GM21619 (cell line): ENCODE measurements around the gene HSPA1L.

ENCODE experiments used
- ATAC-seq: cut with Tn5 transposase; IDR thresholded peaks from one replicate; pipeline ENCODE4 v1.9.1; 2021; ENCODE audit not compliant: unreplicated experiment

The HSPA1L gene

GRCh38 chr6:31784098-31784925 lies 30.8 kb downstream of the HSPA1L start:
- no peak for ATAC-seq

GRCh38 chr6:31782126-31782855 lies 32.8 kb downstream of the HSPA1L start:
- ATAC-seq, result no peak

- no peak for ATAC-seq
Measured at GRCh38 chr6:31781244-31782125, 33.6 kb downstream of the HSPA1L start.

- no peak for ATAC-seq
Measured at GRCh38 chr6:31780507-31781243, 34.4 kb downstream of the HSPA1L start.

GRCh38 chr6:31779908-31780307 lies 35.2 kb downstream of the HSPA1L start:
- no peak for ATAC-seq

- ATAC-seq, result no peak
Measured at GRCh38 chr6:31778999-31779885, 35.8 kb downstream of the HSPA1L start.

GRCh38 chr6:31778193-31778592 lies 36.9 kb downstream of the HSPA1L start:
- ATAC-seq, result no peak

- ATAC-seq, result no peak
Measured at GRCh38 chr6:31777667-31778050, 37.4 kb downstream of the HSPA1L start.

GRCh38 chr6:31776989-31777666 lies 38.0 kb downstream of the HSPA1L start, which contains the start of gene VWA7:
Gene VWA7 (minus strand): TSS chr6:31777328. CDS start chr6:31776779, 549 bp downstream.
- ATAC-seq, result peak; percentile 74

GRCh38 chr6:31776485-31776988 lies 38.5 kb downstream of the HSPA1L start:
- peak; percentile 10 for ATAC-seq

GRCh38 chr6:31775633-31776484 lies 39.2 kb downstream of the HSPA1L start:
- ATAC-seq, result no peak

GRCh38 chr6:31775184-31775583 lies 39.9 kb downstream of the HSPA1L start:
- ATAC-seq, result no peak

- no peak for ATAC-seq
Measured at GRCh38 chr6:31771992-31772358, 43.1 kb downstream of the HSPA1L start.

GRCh38 chr6:31770860-31771259 lies 44.2 kb downstream of the HSPA1L start:
- no peak for ATAC-seq

GRCh38 chr6:31769684-31770371 lies 45.3 kb downstream of the HSPA1L start:
- no peak for ATAC-seq

- no peak for ATAC-seq
Measured at GRCh38 chr6:31768363-31769257, 46.5 kb downstream of the HSPA1L start.
